HG03103 (cell line): Measurements from ENCODE around the gene PLD5.
"Not testable (repeated sequence)": the region's sequence is repeated elsewhere in the genome, so short reads cannot be mapped to it uniquely, and the experiment has no call there.

Experiments used
- ATAC-seq: cut with Tn5 transposase; IDR thresholded peaks from one replicate; pipeline ENCODE4 v1.9.1; 2021; ENCODE audit warnings: low read depth; ENCODE audit not compliant: unreplicated experiment

PLD5 gene

GRCh38 chr1:242293781-242294180, 230.7 kb downstream of the PLD5 start:
- not testable (repeated sequence) for ATAC-seq

GRCh38 chr1:242288067-242288466, 236.4 kb downstream of the PLD5 start:
- not testable (repeated sequence) for ATAC-seq

GRCh38 chr1:242282758-242283485, 241.6 kb downstream of the PLD5 start:
- not testable (repeated sequence) for ATAC-seq

- not testable (repeated sequence) for ATAC-seq
Measured at GRCh38 chr1:242278406-242278805, 246.1 kb downstream of the PLD5 start.

- ATAC-seq = not testable (repeated sequence)
Measured at GRCh38 chr1:242276769-242277168, 247.7 kb downstream of the PLD5 start.

- not testable (repeated sequence) for ATAC-seq
Measured at GRCh38 chr1:242267004-242267403, 257.5 kb downstream of the PLD5 start.

GRCh38 chr1:242264419-242264818, 260.1 kb downstream of the PLD5 start:
- ATAC-seq = not testable (repeated sequence)

GRCh38 chr1:242245255-242245654, 279.2 kb downstream of the PLD5 start:
- ATAC-seq = no peak

GRCh38 chr1:242243472-242243871, 281.0 kb downstream of the PLD5 start:
- peak; percentile 73 for ATAC-seq

- no peak for ATAC-seq
Measured at GRCh38 chr1:242242983-242243382, 281.5 kb downstream of the PLD5 start.

GRCh38 chr1:242241936-242242335, 282.6 kb downstream of the PLD5 start:
- no peak for ATAC-seq

GRCh38 chr1:242240691-242241090, 283.8 kb downstream of the PLD5 start:
- no peak for ATAC-seq

GRCh38 chr1:242240077-242240476, 284.4 kb downstream of the PLD5 start:
- ATAC-seq = no peak

- ATAC-seq = no peak
Measured at GRCh38 chr1:242239398-242239797, 285.1 kb downstream of the PLD5 start.

GRCh38 chr1:242237051-242237450, 287.4 kb downstream of the PLD5 start:
- ATAC-seq = no peak

GRCh38 chr1:242228991-242229390, 295.5 kb downstream of the PLD5 start:
- ATAC-seq = no peak

- no peak for ATAC-seq
Measured at GRCh38 chr1:242225767-242226573, 298.5 kb downstream of the PLD5 start.

GRCh38 chr1:242224878-242225766, 299.4 kb downstream of the PLD5 start:
- ATAC-seq = not testable (repeated sequence)

GRCh38 chr1:242224461-242224860, 300.0 kb downstream of the PLD5 start:
- ATAC-seq = no peak

- no peak for ATAC-seq
Measured at GRCh38 chr1:242219905-242220304, 304.6 kb downstream of the PLD5 start.
